ENCODE results near the gene MFGE8. TPM values are rescaled to one million over a fixed set of nuclear protein-coding genes. Genes with fewer than 3 reads are reported as not detected.

Gene MFGE8
- total RNA-seq, 4 donors from 2014 or later: 341 to 594 (median 450) TPM

DNA sequence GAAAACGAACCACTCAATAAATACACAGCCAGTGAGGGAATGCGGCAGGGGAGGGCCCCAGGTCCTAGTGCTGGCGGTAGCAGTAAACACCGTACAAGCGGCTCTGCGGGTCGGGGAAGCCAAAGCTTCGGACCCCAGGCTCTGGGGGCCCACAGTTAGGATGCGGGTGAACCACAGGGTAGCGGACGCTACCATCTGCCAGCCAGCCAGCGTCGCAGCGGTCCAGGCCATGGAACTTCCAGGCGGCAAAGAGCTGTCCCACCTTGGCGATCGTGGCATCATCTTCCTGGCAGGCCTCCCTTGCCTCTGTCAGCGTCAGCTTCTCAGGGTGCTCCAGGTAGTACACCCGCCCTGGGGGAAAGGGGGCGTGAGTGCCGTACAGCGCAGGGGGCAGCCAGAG is 35.3 kb downstream of the MFGE8 start:
- DNase-seq (ENCODE audit: low spot score) (no peak), ATAC-seq (ENCODE audit: low FRiP score) (no peak)

DNA sequence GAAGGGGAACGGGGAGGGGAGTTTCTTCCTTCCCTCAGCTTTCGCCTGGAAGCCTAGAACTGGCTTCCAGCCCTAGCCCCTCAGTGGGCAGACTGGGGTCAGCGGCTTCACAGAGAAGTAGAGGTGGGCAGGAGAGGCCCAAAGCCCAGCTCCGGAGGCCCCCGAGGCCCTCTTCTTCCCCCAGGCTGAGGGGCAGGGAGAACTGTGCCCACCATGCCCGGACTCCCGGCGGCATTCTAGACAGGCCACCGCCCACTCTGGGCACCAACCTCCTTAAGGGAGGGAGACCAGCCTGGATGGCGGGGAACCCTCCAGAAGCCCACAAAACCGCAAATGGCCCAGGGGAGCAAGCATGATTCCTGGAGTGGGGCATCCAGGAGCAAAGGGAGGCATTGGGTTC is 35.8 kb downstream of the MFGE8 start:
- ATAC-seq (ENCODE audit: low FRiP score) (no peak), DNase-seq (ENCODE audit: low spot score) (no peak)
- TF ChIP-seq, protein P1, sequence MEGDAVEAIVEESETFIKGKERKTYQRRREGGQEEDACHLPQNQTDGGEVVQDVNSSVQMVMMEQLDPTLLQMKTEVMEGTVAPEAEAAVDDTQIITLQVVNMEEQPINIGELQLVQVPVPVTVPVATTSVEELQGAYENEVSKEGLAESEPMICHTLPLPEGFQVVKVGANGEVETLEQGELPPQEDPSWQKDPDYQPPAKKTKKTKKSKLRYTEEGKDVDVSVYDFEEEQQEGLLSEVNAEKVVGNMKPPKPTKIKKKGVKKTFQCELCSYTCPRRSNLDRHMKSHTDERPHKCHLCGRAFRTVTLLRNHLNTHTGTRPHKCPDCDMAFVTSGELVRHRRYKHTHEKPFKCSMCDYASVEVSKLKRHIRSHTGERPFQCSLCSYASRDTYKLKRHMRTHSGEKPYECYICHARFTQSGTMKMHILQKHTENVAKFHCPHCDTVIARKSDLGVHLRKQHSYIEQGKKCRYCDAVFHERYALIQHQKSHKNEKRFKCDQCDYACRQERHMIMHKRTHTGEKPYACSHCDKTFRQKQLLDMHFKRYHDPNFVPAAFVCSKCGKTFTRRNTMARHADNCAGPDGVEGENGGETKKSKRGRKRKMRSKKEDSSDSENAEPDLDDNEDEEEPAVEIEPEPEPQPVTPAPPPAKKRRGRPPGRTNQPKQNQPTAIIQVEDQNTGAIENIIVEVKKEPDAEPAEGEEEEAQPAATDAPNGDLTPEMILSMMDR (IDR thresholded peaks at IDR 0.05): no peak

More for the DNA sequence above, 35.3 kb downstream of the MFGE8 start:
- TF ChIP-seq, protein P1 (IDR thresholded peaks at IDR 0.05): no peak

DNA sequence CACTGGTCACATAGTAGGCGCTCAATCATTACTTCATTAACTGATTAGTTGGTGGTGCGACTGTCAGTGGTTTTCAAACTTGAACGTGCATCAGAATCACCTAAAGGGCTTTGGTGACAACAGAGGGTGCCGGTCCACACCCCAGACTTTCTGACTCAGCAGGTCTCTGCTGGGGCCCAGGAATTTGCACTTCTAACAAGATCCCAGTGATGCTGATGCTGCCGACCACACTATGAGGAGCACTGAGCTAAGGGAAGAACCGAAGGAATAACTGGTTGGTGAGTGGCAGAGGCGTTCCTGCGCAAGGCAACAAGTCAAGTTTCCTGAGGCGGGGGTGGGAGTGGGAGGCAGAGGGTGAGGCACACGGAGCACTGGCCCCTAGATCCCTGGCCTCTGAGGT is 36.6 kb downstream of the MFGE8 start:
- ATAC-seq (ENCODE audit: low FRiP score) (no peak), DNase-seq (ENCODE audit: low spot score) (no peak)
- TF ChIP-seq, protein P1 (IDR thresholded peaks at IDR 0.05): no peak

DNA sequence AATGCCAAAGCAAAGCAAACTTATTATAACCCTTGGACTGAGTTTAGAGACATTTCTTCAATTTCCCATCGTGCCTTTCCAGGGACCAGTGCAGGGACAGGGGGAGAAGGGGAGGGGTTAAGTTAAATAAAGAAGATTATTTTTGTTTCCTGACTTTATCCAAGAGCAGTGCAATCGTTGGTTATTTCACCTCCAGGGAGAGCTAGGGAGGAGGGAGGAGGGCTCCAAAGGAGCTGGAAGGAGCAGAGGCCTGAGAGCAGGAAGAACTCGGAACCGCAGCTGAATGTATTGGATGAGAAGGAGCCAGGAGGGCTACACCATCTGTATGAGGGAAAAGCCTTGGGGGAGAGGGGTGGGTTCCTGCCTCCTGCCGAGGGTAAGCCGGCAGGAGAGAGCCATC is 38.5 kb downstream of the MFGE8 start:
- ATAC-seq (ENCODE audit: low FRiP score) (no peak), DNase-seq (ENCODE audit: low spot score) (no peak)
- TF ChIP-seq, protein P1 (IDR thresholded peaks at IDR 0.05): no peak

DNA sequence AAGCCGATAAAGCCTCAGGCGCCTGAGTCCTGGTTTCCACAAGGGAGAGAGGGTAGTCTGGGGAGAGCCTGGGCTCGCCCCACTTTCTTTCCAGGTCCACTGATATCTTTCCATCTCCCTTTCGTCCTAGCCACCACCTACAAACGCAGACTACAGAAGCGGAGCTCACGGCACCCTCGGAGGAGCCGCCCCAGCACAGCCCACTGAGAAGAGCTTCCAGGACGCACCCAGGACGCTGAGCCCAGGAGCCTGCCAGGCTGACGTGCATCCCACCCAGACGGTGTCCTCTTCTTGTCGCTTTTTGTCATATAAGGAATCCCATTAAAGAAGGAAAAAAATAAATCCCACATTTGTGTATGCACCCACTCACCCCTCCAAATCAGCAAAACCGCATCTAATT is 38.9 kb downstream of the MFGE8 start:
- no peak for ATAC-seq (ENCODE audit: low FRiP score)
- TF ChIP-seq, protein P1 (IDR thresholded peaks at IDR 0.05): no peak

DNA sequence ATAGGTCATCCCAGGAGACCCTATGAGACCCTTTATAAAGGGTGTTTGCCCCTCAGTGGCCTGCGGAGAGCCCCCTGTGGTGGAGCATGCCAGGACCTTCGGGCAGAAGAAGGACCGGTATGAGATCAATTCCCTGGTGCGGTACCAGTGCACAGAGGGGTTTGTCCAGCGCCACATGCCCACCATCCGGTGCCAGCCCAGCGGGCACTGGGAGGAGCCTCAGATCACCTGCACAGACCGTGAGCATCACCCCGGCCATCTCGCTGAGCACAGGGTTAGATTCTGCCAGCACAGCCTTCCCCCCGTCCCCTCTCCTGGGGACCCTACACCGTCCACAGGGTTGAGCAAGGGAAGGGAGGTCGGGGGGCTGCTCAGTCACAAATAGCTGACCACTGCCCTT is 39.4 kb downstream of the MFGE8 start:
- ATAC-seq (ENCODE audit: low FRiP score): no peak
- TF ChIP-seq, protein P1 (IDR thresholded peaks at IDR 0.05): no peak
- no peak for DNase-seq (ENCODE audit: low spot score)

More for the DNA sequence above, 38.9 kb downstream of the MFGE8 start:
- no peak for DNase-seq (ENCODE audit: low spot score)

DNA sequence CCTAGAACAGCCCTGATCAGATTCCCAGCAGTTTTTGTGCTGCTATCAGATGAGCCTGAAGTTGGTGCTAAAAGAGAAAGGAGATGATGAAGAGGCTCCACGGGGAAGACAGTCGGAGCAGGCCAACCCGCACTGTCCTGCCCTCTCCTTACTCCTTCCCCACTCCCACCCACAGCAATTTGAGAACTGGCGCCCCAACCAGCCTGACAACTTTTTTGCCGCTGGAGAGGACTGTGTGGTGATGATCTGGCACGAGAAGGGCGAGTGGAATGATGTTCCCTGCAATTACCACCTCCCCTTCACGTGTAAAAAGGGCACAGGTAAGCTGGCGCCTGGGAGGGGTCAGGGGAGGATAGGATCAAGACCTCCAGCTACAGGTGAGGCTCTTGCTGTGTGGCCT is 40.5 kb downstream of the MFGE8 start:
- DNase-seq (ENCODE audit: low spot score) (no peak), ATAC-seq (ENCODE audit: low FRiP score) (no peak)
- TF ChIP-seq, protein P1 (IDR thresholded peaks at IDR 0.05): no peak

Data from omental fat pad (tissue), 4 donors.